Fibroblast of lung (primary cell): ENCODE measurements around the gene MAP1B. TPM values are rescaled to one million over a fixed set of nuclear protein-coding genes. Genes with fewer than 3 reads are reported as not detected.

Experiments
- DNase-seq, 2 donors: peaks; one replicate each; pipeline versions ENCODE4 v3.0.0 to v3.0.0-alpha.2; 2010; ENCODE audit warnings: low read depth in 2 of 2
- H2AFZ ChIP-seq: 2 replicates; pipeline ENCODE4 v1.5.1; 2012; ENCODE audit warnings: low read length, control low read depth, inconsistent platforms
- H3K27ac ChIP-seq: 2 replicates; pipeline ENCODE4 v1.5.1; 2011; ENCODE audit warnings: low read length, control low read depth; ENCODE audit not compliant: insufficient read depth
- H3K27me3 ChIP-seq: 2 replicates; pipeline ENCODE4 v1.5.1; 2011; ENCODE audit warnings: mild to moderate bottlenecking, low read length; ENCODE audit not compliant: control insufficient read depth, insufficient read depth
- H3K36me3 ChIP-seq: 2 replicates; pipeline ENCODE4 v1.5.1; 2011; ENCODE audit warnings: low read length; ENCODE audit not compliant: control insufficient read depth, insufficient read depth
- H3K4me1 ChIP-seq: 2 replicates; pipeline ENCODE4 v1.5.1; 2011; ENCODE audit warnings: low read length; ENCODE audit not compliant: control insufficient read depth, insufficient read depth; ENCODE audit errors: extremely low read depth
- H3K4me2 ChIP-seq: 2 replicates; pipeline ENCODE4 v1.5.1; 2011; ENCODE audit warnings: low read length, control low read depth; ENCODE audit not compliant: insufficient read depth; ENCODE audit errors: extremely low read depth
- H3K4me3 ChIP-seq, 4 experiments: fragments of 200-600 bp in 1 of 4; sonication (generic) in 1 of 4; replicated peaks in 1 of 4; 2 replicates each; pipeline ENCODE4 v1.5.1; 2011 to 2016; ENCODE audit warnings: low read length in 4 of 4, low read depth in 3 of 4, mild to moderate bottlenecking in 3 of 4, control low read depth in 2 of 4, inconsistent platforms in 1 of 4, mixed read lengths in 1 of 4; ENCODE audit not compliant: insufficient read depth in 1 of 4; ENCODE audit errors: control extremely low read depth in 1 of 4
- H3K79me2 ChIP-seq: 2 replicates; pipeline ENCODE4 v1.5.1; 2012; ENCODE audit warnings: mild to moderate bottlenecking, low read length, inconsistent platforms; ENCODE audit not compliant: control insufficient read depth, insufficient read depth
- H3K9ac ChIP-seq: 2 replicates; pipeline ENCODE4 v1.5.1; 2011; ENCODE audit warnings: mild to moderate bottlenecking, low read length, control low read depth; ENCODE audit not compliant: insufficient read depth
- H3K9me3 ChIP-seq: 2 replicates; pipeline ENCODE4 v1.5.1; 2012; ENCODE audit warnings: low read depth, low read length; ENCODE audit not compliant: control insufficient read depth, insufficient read depth
- H4K20me1 ChIP-seq: 2 replicates; pipeline ENCODE4 v1.5.1; 2011; ENCODE audit warnings: low read length; ENCODE audit not compliant: control insufficient read depth, insufficient read depth; ENCODE audit errors: extremely low read depth
- CTCF ChIP-seq, 2 donors: IDR thresholded peaks in 1 of 2; conservative IDR thresholded peaks in 1 of 2; 1 replicate in 1 of 2; 2 replicates in 1 of 2; pipeline ENCODE4 v1.5.1; 2011 to 2012; ENCODE audit warnings: low read length in 2 of 2, control low read depth in 1 of 2, inconsistent platforms in 1 of 2, low read depth in 1 of 2, mild to moderate bottlenecking in 1 of 2
- EZH2 ChIP-seq: IDR thresholded peaks from 2 replicates; pipeline ENCODE4 v1.5.1; 2012; ENCODE audit warnings: low read length, control low read depth, mild to moderate bottlenecking; ENCODE audit errors: missing control alignments
- polyA plus RNA-seq, 2 donors: library from polyadenylated mRNA; depleted of rRNA in 1 of 2; stranded (reverse) in 1 of 2; unstranded in 1 of 2; fragments of >200 nt; gene quantifications; 2 replicates each; pipeline ENCODE4 v1.2.1, GENCODE V29; 2011 to 2012; ENCODE audit warnings: missing spikeins in 1 of 2
- total RNA-seq: library from RNA; depleted of rRNA; stranded (reverse); fragments of >200 nt; gene quantifications from 2 replicates; pipeline ENCODE4 v1.2.1, GENCODE V29; 2014

Gene MAP1B
- total and polyA plus RNA-seq, 2 donors (not counting 1 experiment from before 2014, with no cell fraction given): 83.4 to 109 TPM

DNA sequence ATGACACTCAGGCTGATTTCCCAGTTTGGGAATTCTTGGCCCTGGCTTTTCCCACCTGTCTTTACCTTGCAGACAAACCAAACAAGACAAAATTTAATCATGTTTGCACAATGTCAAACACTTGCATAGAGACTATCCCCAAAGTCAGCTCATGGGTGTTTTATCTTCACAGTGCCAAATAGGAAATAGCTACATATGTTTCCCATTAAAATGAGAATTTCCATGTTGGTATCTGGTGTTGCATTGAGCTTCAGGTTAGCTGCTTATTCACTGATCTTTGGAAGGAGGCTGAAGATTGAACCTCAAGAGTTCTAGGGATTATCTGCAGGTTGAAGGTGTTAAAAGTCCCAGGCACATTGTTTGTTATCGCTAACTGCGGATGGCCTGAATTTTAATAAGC is 19.5 kb downstream of the MAP1B start:
- Histone ChIP-seq H3K79me2 (peaks cover 34% of the 10 kb centered on the region), H3K27ac (no peak overlapping the region), H3K9me3 (no peaks in the 10 kb centered on the region), H3K9ac (no peak overlapping the region), H3K4me3 (no peak overlapping the region), H3K27me3 (no peaks in the 10 kb centered on the region), H2AFZ (no peak overlapping the region), H3K4me1 (peaks cover 8% of the 10 kb centered on the region), H3K4me2 (no peak overlapping the region), H3K36me3 (no peaks in the 10 kb centered on the region), H4K20me1 (no peaks in the 10 kb centered on the region)
- TF ChIP-seq EZH2 (no peak), CTCF (conservative IDR thresholded peaks at IDR 0.05 in 1 of 2, IDR thresholded peaks at IDR 0.05 in 1 of 2; ENCODE audit: low read depth in 1 of 2, low read length in 2 of 2) (no peak)
- DNase-seq: no peak

DNA sequence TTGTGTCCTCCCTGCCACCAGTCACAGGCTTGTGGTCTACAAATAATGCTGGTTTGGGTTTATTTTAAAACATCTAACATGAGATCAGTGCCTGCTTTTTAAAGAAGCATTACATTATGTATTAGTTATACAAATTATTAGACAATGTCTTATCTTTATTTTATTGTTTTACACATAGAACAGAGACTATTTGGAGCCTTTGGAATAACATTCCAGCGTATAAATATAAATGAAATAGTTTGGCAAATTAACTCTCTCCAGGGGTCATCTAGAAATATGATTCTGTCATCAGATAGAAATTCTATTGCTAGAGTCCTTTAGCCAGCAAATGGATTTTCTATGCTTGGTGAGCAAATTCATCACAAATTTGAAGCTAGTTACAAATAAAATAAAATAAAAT is 22.4 kb downstream of the MAP1B start:
- H3K4me1 ChIP-seq: peaks cover 20% of the 10 kb centered on the region
- no peak overlapping the region for H2AFZ ChIP-seq
- TF ChIP-seq CTCF (conservative IDR thresholded peaks at IDR 0.05 in 1 of 2, IDR thresholded peaks at IDR 0.05 in 1 of 2; ENCODE audit: low read depth in 1 of 2, low read length in 2 of 2): no peak
- TF ChIP-seq EZH2: no peak
- H4K20me1 ChIP-seq: no peaks in the 10 kb centered on the region
- H3K9me3 ChIP-seq: no peaks in the 10 kb centered on the region
- no peak overlapping the region for H3K4me3 ChIP-seq
- no peak overlapping the region for H3K27ac ChIP-seq
- no peaks in the 10 kb centered on the region for H3K27me3 ChIP-seq
- H3K4me2 ChIP-seq: no peak overlapping the region
- peaks cover 4% of the 10 kb centered on the region for H3K36me3 ChIP-seq
- H3K9ac ChIP-seq: no peak overlapping the region
- peak; percentile 45 to 63 for DNase-seq
- peaks cover 33% of the 10 kb centered on the region for H3K79me2 ChIP-seq

DNA sequence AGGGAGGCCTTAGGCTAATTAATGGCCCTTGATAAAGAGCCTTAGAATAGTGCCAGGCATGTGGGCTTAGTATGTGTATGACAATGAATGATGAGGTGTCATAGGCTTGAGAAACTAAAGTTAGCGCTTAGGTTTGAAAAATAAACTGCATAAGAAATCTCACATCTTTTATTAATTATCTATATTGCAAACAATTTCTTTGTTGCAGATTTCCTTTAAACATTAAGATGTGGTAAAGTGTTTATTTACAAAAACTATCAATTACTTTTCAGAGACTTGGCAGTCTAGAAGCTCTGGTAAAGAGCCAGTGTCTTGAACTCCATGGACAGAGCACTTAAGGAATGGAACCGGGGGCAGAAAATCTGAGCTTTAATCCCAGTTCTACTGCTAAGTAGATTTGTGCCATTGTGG is 23.1 kb downstream of the MAP1B start:
- TF ChIP-seq EZH2 (no peak), CTCF (conservative IDR thresholded peaks at IDR 0.05 in 1 of 2, IDR thresholded peaks at IDR 0.05 in 1 of 2; ENCODE audit: low read depth in 1 of 2, low read length in 2 of 2) (no peak)
- Histone ChIP-seq H3K36me3 (peaks cover 4% of the 10 kb centered on the region), H4K20me1 (no peaks in the 10 kb centered on the region), H3K4me2 (peak overlapping the region; percentile 7), H2AFZ (no peak overlapping the region), H3K79me2 (peaks cover 38% of the 10 kb centered on the region), H3K9ac (no peak overlapping the region), H3K9me3 (no peaks in the 10 kb centered on the region), H3K27ac (no peak overlapping the region), H3K4me1 (peaks cover 20% of the 10 kb centered on the region), H3K27me3 (no peaks in the 10 kb centered on the region), H3K4me3 (no peak overlapping the region)
- peak; percentile 80 to 87 for DNase-seq
